H1 (cell line): ENCODE data around the gene CACNB2. TPM values are rescaled to one million over a fixed set of nuclear protein-coding genes. Genes with fewer than 3 reads are reported as not detected.
A peak's percentile ranks its signal among the peaks of the same experiment; 100 is the strongest.

Source experiments
- CTCF ChIA-PET: fragments of 300-600 bp; sonication (Branson Sonifier 250); formaldehyde crosslinking; loops from one replicate; lab custom pipeline; 2021; ENCODE audit not compliant: partially characterized antibody; lab: Charles Lee
- POLR2A ChIA-PET: fragments of 300-600 bp; sonication (Branson Sonifier 250); formaldehyde crosslinking; loops from one replicate; lab custom pipeline; 2021; ENCODE audit warnings: inconsistent platforms; ENCODE audit not compliant: partially characterized antibody; lab: Charles Lee
- DNase-seq, 2 experiments: peaks; one replicate each; pipeline versions ENCODE4 v3.0.0 to v3.0.0-alpha.2; 2010 to 2022; ENCODE audit warnings: low spot score in 2 of 2, low read depth in 1 of 2, mixed read lengths in 1 of 2
- FAIRE-seq: peaks from 2 replicates; lab custom pipeline; 2011; peaks lifted over from hg19 to GRCh38; lab: Jason Lieb, UNC
- H2AFZ ChIP-seq: 2 replicates; pipeline ENCODE4 v1.8.1; 2012; ENCODE audit warnings: low read length, inconsistent platforms
- H2AK5ac ChIP-seq: 2 replicates; pipeline ENCODE4 v1.6.1; 2013; ENCODE audit warnings: low read depth, low read length
- H2BK120ac ChIP-seq: replicated peaks from 2 replicates; pipeline ENCODE3; 2013; ENCODE audit warnings: low read depth, low read length, inconsistent platforms
- H2BK12ac ChIP-seq: 2 replicates; pipeline ENCODE4 v1.6.1; 2013; ENCODE audit warnings: low read depth, low read length
- H2BK15ac ChIP-seq: 2 replicates; pipeline ENCODE4 v1.6.1; 2013; ENCODE audit warnings: low read length
- H2BK20ac ChIP-seq: 2 replicates; pipeline ENCODE4 v1.6.1; 2013; ENCODE audit warnings: low read length
- H2BK5ac ChIP-seq: 2 replicates; pipeline ENCODE4 v1.6.1; 2013; ENCODE audit warnings: low read depth, low read length
- H3K14ac ChIP-seq: 2 replicates; pipeline ENCODE4 v1.6.1; 2013; ENCODE audit warnings: inconsistent platforms; ENCODE audit not compliant: insufficient read length
- H3K18ac ChIP-seq: 2 replicates; pipeline ENCODE4 v1.6.1; 2013; ENCODE audit warnings: low read length; ENCODE audit errors: extremely low read depth
- H3K23ac ChIP-seq: 2 replicates; pipeline ENCODE4 v1.6.1; 2013; ENCODE audit warnings: inconsistent platforms; ENCODE audit not compliant: insufficient read length
- H3K23me2 ChIP-seq: 2 replicates; pipeline ENCODE4 v1.6.1; 2013; ENCODE audit warnings: low read depth, low read length
- H3K27ac ChIP-seq: 2 replicates; pipeline ENCODE4 v1.6.1; 2011; ENCODE audit warnings: low read depth, low read length, inconsistent platforms
- H3K27me3 ChIP-seq, 4 experiments: replicated peaks in 1 of 4; 1 replicate in 1 of 4; 2 replicates in 3 of 4; pipeline versions ENCODE4 v1.6.1 to v1.8.1; 2011 to 2013; ENCODE audit warnings: low read length in 3 of 4, mild to moderate bottlenecking in 3 of 4, inconsistent platforms in 2 of 4, mixed read lengths in 2 of 4, moderate library complexity in 1 of 4; ENCODE audit not compliant: control insufficient read depth in 3 of 4, insufficient read depth in 3 of 4; ENCODE audit errors: extremely low read depth in 1 of 4
- H3K36me3 ChIP-seq, 4 experiments: 2 replicates each; pipeline versions ENCODE4 v1.6.1 to v1.8.1; 2011 to 2013; ENCODE audit warnings: mild to moderate bottlenecking in 4 of 4, low read length in 3 of 4, moderate library complexity in 2 of 4, control low read depth in 1 of 4, inconsistent platforms in 1 of 4; ENCODE audit not compliant: insufficient read depth in 4 of 4, control insufficient read depth in 2 of 4
- H3K4ac ChIP-seq: replicated peaks from 2 replicates; pipeline ENCODE3; 2013; ENCODE audit warnings: low read length, low read depth, mixed read lengths, inconsistent platforms; ENCODE audit not compliant: insufficient read length
- H3K4me1 ChIP-seq, 4 experiments: replicated peaks in 1 of 4; 1 replicate in 1 of 4; 2 replicates in 3 of 4; pipeline versions ENCODE4 v1.6.1 to v1.8.1; 2011 to 2013; ENCODE audit warnings: low read length in 3 of 4, inconsistent platforms in 2 of 4, mixed read lengths in 1 of 4; ENCODE audit not compliant: insufficient read depth in 4 of 4, control insufficient read depth in 3 of 4
- H3K4me2 ChIP-seq, 2 experiments: 2 replicates each; pipeline versions ENCODE4 v1.6.1 to v1.8.1; 2011 to 2013; ENCODE audit warnings: low read depth in 2 of 2, low read length in 2 of 2, control low read depth in 1 of 2, inconsistent platforms in 1 of 2, mild to moderate bottlenecking in 1 of 2; ENCODE audit not compliant: insufficient read depth in 1 of 2
- H3K4me3 ChIP-seq, 4 experiments: fragments of 200-600, 300-600 bp in 1 of 4; sonication (generic), shearing (Covaris generic), sonication (Bioruptor Twin) in 1 of 4; 2 replicates each; pipeline versions ENCODE4 v1.5.1 to v1.8.1; 2011 to 2016; ENCODE audit warnings: low read length in 4 of 4, low read depth in 3 of 4, control low read depth in 2 of 4, inconsistent platforms in 2 of 4, mild to moderate bottlenecking in 2 of 4, mixed read lengths in 1 of 4, moderate library complexity in 1 of 4; ENCODE audit not compliant: insufficient read depth in 2 of 4; ENCODE audit errors: extremely low read depth in 1 of 4
- H3K56ac ChIP-seq: replicated peaks from 2 replicates; pipeline ENCODE3; 2013; ENCODE audit warnings: low read depth, mild to moderate bottlenecking, mixed read lengths, low read length, inconsistent platforms; ENCODE audit not compliant: insufficient read length
- H3K79me1 ChIP-seq: 2 replicates; pipeline ENCODE4 v1.6.1; 2013; ENCODE audit warnings: low read depth, low read length, control low read depth
- H3K79me2 ChIP-seq, 2 experiments: 2 replicates each; pipeline versions ENCODE4 v1.6.1 to v1.8.1; 2012 to 2013; ENCODE audit warnings: low read length in 2 of 2, mild to moderate bottlenecking in 2 of 2, inconsistent platforms in 1 of 2; ENCODE audit not compliant: insufficient read depth in 2 of 2, control insufficient read depth in 1 of 2
- H3K9ac ChIP-seq, 4 experiments: replicated peaks in 1 of 4; 1 replicate in 1 of 4; 2 replicates in 3 of 4; pipeline versions ENCODE4 v1.6.1 to v1.8.1; 2011 to 2013; ENCODE audit warnings: low read depth in 3 of 4, low read length in 3 of 4, control low read depth in 2 of 4, mild to moderate bottlenecking in 2 of 4, moderate library complexity in 2 of 4, inconsistent platforms in 1 of 4; ENCODE audit errors: extremely low read depth in 1 of 4
- H3K9me3 ChIP-seq, 2 experiments: 2 replicates each; pipeline versions ENCODE4 v1.6.1 to v1.8.1; 2012 to 2013; ENCODE audit warnings: mild to moderate bottlenecking in 2 of 2, moderate library complexity in 2 of 2, control low read depth in 1 of 2, inconsistent platforms in 1 of 2, low read depth in 1 of 2, low read length in 1 of 2, mixed read lengths in 1 of 2; ENCODE audit not compliant: insufficient read depth in 2 of 2
- H4K20me1 ChIP-seq, 2 experiments: replicated peaks in 1 of 2; 2 replicates each; pipeline versions ENCODE3 to v1.8.1; 2011 to 2013; ENCODE audit warnings: inconsistent platforms in 2 of 2, low read length in 2 of 2, mild to moderate bottlenecking in 1 of 2; ENCODE audit not compliant: insufficient read depth in 2 of 2, control insufficient read depth in 1 of 2
- H4K5ac ChIP-seq: 2 replicates; pipeline ENCODE4 v1.6.1; 2013; ENCODE audit warnings: low read length, low read depth, mixed read lengths, inconsistent platforms; ENCODE audit not compliant: insufficient read length
- H4K8ac ChIP-seq: 2 replicates; pipeline ENCODE4 v1.8.0; 2013; ENCODE audit warnings: mild to moderate bottlenecking, moderate library complexity, low read length, inconsistent platforms; ENCODE audit not compliant: insufficient read depth; ENCODE audit errors: extremely low read depth
- H4K91ac ChIP-seq: replicated peaks from 2 replicates; pipeline ENCODE3; 2013; ENCODE audit warnings: low read length, mixed read lengths, inconsistent platforms; ENCODE audit not compliant: insufficient read length
- ASH2L ChIP-seq: fragments of 200-600, 300-600 bp; sonication (generic); IDR thresholded peaks from one replicate; pipeline ENCODE4 v1.7.1; 2017; ENCODE audit warnings: low read length
- ATF2 ChIP-seq: IDR thresholded peaks from 2 replicates; pipeline ENCODE4 v1.6.1; 2012; ENCODE audit warnings: low read length, inconsistent platforms
- CBX8 ChIP-seq: fragments of 300-800, 300-1000 bp; sonication (generic); IDR thresholded peaks from 2 replicates; pipeline ENCODE4 v1.7.1; 2016; ENCODE audit warnings: low read depth, low read length, borderline replicate concordance
- EGR1 ChIP-seq: IDR thresholded peaks from 2 replicates; pipeline ENCODE4 v1.6.1; 2011; ENCODE audit warnings: low read depth, low read length, borderline replicate concordance
- HDAC2 ChIP-seq, 2 experiments: fragments of 300-600 bp in 1 of 2; sonication (generic) in 1 of 2; IDR thresholded peaks; 2 replicates each; pipeline ENCODE4 v1.6.1; 2011 to 2012; ENCODE audit warnings: low read depth in 2 of 2, low read length in 2 of 2, mild to moderate bottlenecking in 2 of 2, moderate library complexity in 2 of 2, borderline replicate concordance in 1 of 2, inconsistent platforms in 1 of 2
- JUN ChIP-seq: IDR thresholded peaks from 2 replicates; pipeline ENCODE4 v1.6.1; 2011; ENCODE audit warnings: low read depth, mild to moderate bottlenecking, improper control_type of control experiment, low read length
- KDM4A ChIP-seq: IDR thresholded peaks from one replicate; pipeline ENCODE4 v1.7.1; 2012; ENCODE audit warnings: low read depth, mild to moderate bottlenecking, moderate library complexity, low read length, inconsistent platforms; ENCODE audit not compliant: severe bottlenecking
- POLR2A ChIP-seq, 2 experiments: IDR thresholded peaks; 1 replicate in 1 of 2; 2 replicates in 1 of 2; pipeline ENCODE4 v1.6.1; 2011; ENCODE audit warnings: low read depth in 2 of 2, low read length in 2 of 2, mild to moderate bottlenecking in 2 of 2; ENCODE audit errors: control extremely low read depth in 1 of 2
- SUZ12 ChIP-seq: fragments of 200-600 bp; sonication (generic); IDR thresholded peaks from 2 replicates; pipeline ENCODE4 v1.6.1; 2012; ENCODE audit warnings: mild to moderate bottlenecking, inconsistent platforms, low read length, moderate library complexity, mixed read lengths
- TEAD4 ChIP-seq: IDR thresholded peaks from 2 replicates; pipeline ENCODE4 v1.6.1; 2012; ENCODE audit warnings: low read depth, low read length, inconsistent platforms, mixed read lengths
- ZNF274 ChIP-seq: IDR thresholded peaks from 2 replicates; pipeline ENCODE4 v1.7.0; 2012; ENCODE audit warnings: low read length, borderline replicate concordance; ENCODE audit errors: extremely low read depth
- WGBS, 2 experiments: shearing (Covaris generic) in 1 of 2; methylation state at CpG; one replicate each; pipeline versions ENCODE4 v1.1.6 to v1.1.7; 2013 to 2015; ENCODE audit warnings: low lambda C conversion rate in 2 of 2, mixed read lengths in 2 of 2, inconsistent platforms in 1 of 2, low coverage in 1 of 2, missing lambda C conversion rate in 1 of 2; ENCODE audit not compliant: insufficient replicate concordance in 2 of 2, insufficient coverage in 1 of 2, insufficient read length in 1 of 2; ENCODE audit errors: extremely low coverage in 1 of 2, missing lambda C conversion rate in 1 of 2; 5-methylcytosine and 5-hydroxymethylcytosine counted together
- polyA plus RNA-seq, 7 experiments: library from polyadenylated mRNA; depleted of rRNA in 3 of 7; stranded (reverse) in 5 of 7; unstranded in 2 of 7; fragments of >200 nt in 5 of 7; fragments of 200-250 nt in 2 of 7; gene quantifications; 1 replicate in 5 of 7; 2 replicates in 1 of 7; 4 replicates in 1 of 7; pipeline versions ENCODE4 v1.2.1 to v1.2.3, GENCODE V29; 2011 to 2013; ENCODE audit warnings: missing spikeins in 2 of 7, mixed read lengths in 2 of 7
- total RNA-seq: library from RNA; stranded (reverse); fragmentation: NEBNext Ultra II Directional; extraction: Animal tissue kit (Norgen Biotek cat#: 25700); gene quantifications from 2 replicates; pipeline ENCODE4 v1.2.1, GENCODE V29; 2021

The CACNB2 gene
- total and polyA plus RNA-seq, 2 of the 8 experiments (the other 6 are each of a cell fraction or from before 2014, with no cell fraction given) = 2.4 to 3.2 TPM

GRCh38 chr10:18196806-18197550, 56.8 kb downstream of the CACNB2 start:
- no peak overlapping the region for H2BK20ac ChIP-seq
- FAIRE-seq (peak; percentile 39), DNase-seq (no peak)
- CTCF ChIA-PET = interaction anchor here (0.5 to 0.6 kb wide), 4 partner anchors 8 to 350 kb away, joined by 3 read pairs; no protein-coding TSS in a partner anchor
- H4K20me1 ChIP-seq = no peaks in the 10 kb centered on the region
- H4K91ac ChIP-seq = no peak overlapping the region
- H3K4me2 ChIP-seq = peak overlapping the region in 1 of 2 experiments; percentile 39; a peak in 2 of 4 replicates
- no peak overlapping the region for H3K23ac ChIP-seq
- no peak overlapping the region for H2AK5ac ChIP-seq
- POLR2A ChIA-PET = interaction anchor here (0.8 kb wide), 1 partner anchor 13 kb away, joined by 3 read pairs; no protein-coding TSS in a partner anchor
- H3K14ac ChIP-seq = no peak overlapping the region
- no peaks in the 10 kb centered on the region for H3K79me1 ChIP-seq
- WGBS, 2 experiments = 67% methylated on average over 2 of the region's 2 CpGs; no CpG with 5 or more reads in 1 of the 2 experiments
- H3K79me2 ChIP-seq = no peaks in the 10 kb centered on the region
- no peak overlapping the region for H4K8ac ChIP-seq
- peaks cover 4 to 13% (median 7%) of the 10 kb centered on the region in 4 experiments; a peak in 4 of 7 replicates for H3K4me1 ChIP-seq
- H4K5ac ChIP-seq = no peak overlapping the region
- no peak overlapping the region for H2BK15ac ChIP-seq
- no peak overlapping the region for H2BK12ac ChIP-seq
- H3K36me3 ChIP-seq = no peaks in the 10 kb centered on the region
- H3K27ac ChIP-seq = no peak overlapping the region
- H2BK120ac ChIP-seq = no peak overlapping the region
- no peak overlapping the region for H2AFZ ChIP-seq
- H3K56ac ChIP-seq = no peak overlapping the region
- H3K23me2 ChIP-seq = no peaks in the 10 kb centered on the region; the same call in 1 of the 2 replicates
- no peak overlapping the region for H3K9ac ChIP-seq
- H3K4ac ChIP-seq = no peak overlapping the region
- H3K27me3 ChIP-seq = no peaks in the 10 kb centered on the region
- no peaks in the 10 kb centered on the region for H3K9me3 ChIP-seq
- no peak overlapping the region for H3K4me3 ChIP-seq
- H3K18ac ChIP-seq = no peak overlapping the region
- H2BK5ac ChIP-seq = no peak overlapping the region
- TF ChIP-seq JUN (no peak), ATF2 (no peak), TEAD4 (no peak), SUZ12 (no peak), ASH2L (no peak), POLR2A (IDR thresholded peaks at IDR 0.05; ENCODE audit: control extremely low read depth in 1 of 2, low read depth in 2 of 2, low read length in 2 of 2) (no peak), HDAC2 (IDR thresholded peaks at IDR 0.05; ENCODE audit: borderline replicate concordance in 1 of 2, low read depth in 2 of 2, low read length in 2 of 2) (no peak), EGR1 (no peak), ZNF274 (no peak), CBX8 (no peak), KDM4A (no peak)
